ENCODE measurements around the gene ITGA3.

The ITGA3 gene

DNA sequence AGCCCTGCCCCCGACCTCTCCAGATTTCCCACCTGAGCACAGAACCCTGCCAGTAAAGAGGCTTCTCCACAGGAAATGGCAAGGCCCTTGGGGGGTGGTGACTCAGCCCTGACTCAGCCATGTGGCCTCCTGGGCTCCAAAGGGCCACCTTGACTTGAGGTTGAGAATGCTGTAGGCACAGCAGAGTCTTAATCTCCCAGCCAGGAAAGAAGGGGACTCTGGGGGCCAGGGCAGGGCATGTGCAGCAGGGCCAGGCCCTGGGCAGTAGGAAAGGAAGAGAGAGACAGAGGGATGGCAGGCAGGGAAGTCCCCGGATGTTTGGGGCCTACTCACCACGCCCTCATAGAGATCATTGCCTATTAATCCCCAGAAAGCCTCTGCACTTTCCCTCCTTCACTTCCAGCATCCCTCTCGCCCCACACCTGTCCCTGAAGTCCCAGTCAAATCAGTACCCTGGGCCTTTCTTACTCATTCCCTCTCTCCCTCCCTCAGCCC lies 4.8 kb upstream of the ITGA3 start:
- H3K4me1 ChIP-seq (ENCODE audit: low read depth, poor library complexity, severe bottlenecking), result peaks cover 16% of the 10 kb centered on the region
- no peaks in the 10 kb centered on the region for H4K20me1 ChIP-seq (ENCODE audit: insufficient read depth)
- H3K27ac ChIP-seq, result no peak overlapping the region
- no peak overlapping the region for H3K4me2 ChIP-seq
- peak overlapping the region; percentile 11; the same call in 1 of the 2 replicates for H2AFZ ChIP-seq (ENCODE audit: low read depth)
- no peaks in the 10 kb centered on the region for H3K36me3 ChIP-seq (ENCODE audit: insufficient read depth)
- peaks cover 19% of the 10 kb centered on the region; the same call in 1 of the 2 replicates for H3K27me3 ChIP-seq (ENCODE audit: insufficient read depth, low read depth)
- H3K4me3 ChIP-seq (IDR thresholded peaks at IDR 0.05; ENCODE audit: insufficient read depth, low read depth, low read length), result no peak overlapping the region
- H3K79me2 ChIP-seq (ENCODE audit: insufficient read depth, low read depth), result no peaks in the 10 kb centered on the region
- H3K9ac ChIP-seq, result no peak overlapping the region
- TF ChIP-seq CTCF (conservative IDR thresholded peaks at IDR 0.05; ENCODE audit: low read depth, low read length), result no peak

GRCh38 chr17:50051606-50052005 lies 4.3 kb upstream of the ITGA3 start:
- Histone ChIP-seq H3K4me2 (no peak overlapping the region), H3K27ac (no peak overlapping the region), H3K4me3 (IDR thresholded peaks at IDR 0.05; ENCODE audit: insufficient read depth, low read depth, low read length) (no peak overlapping the region), H3K27me3 (ENCODE audit: insufficient read depth, low read depth) (peaks cover 19% of the 10 kb centered on the region; the same call in 1 of the 2 replicates), H3K79me2 (ENCODE audit: insufficient read depth, low read depth) (no peaks in the 10 kb centered on the region), H3K4me1 (ENCODE audit: low read depth, poor library complexity, severe bottlenecking) (peaks cover 19% of the 10 kb centered on the region), H3K9ac (no peak overlapping the region), H4K20me1 (ENCODE audit: insufficient read depth) (no peaks in the 10 kb centered on the region), H2AFZ (ENCODE audit: low read depth) (peak overlapping the region; percentile 11; the same call in 1 of the 2 replicates), H3K36me3 (ENCODE audit: insufficient read depth) (no peaks in the 10 kb centered on the region)
- TF ChIP-seq CTCF (conservative IDR thresholded peaks at IDR 0.05; ENCODE audit: low read depth, low read length), result no peak

DNA sequence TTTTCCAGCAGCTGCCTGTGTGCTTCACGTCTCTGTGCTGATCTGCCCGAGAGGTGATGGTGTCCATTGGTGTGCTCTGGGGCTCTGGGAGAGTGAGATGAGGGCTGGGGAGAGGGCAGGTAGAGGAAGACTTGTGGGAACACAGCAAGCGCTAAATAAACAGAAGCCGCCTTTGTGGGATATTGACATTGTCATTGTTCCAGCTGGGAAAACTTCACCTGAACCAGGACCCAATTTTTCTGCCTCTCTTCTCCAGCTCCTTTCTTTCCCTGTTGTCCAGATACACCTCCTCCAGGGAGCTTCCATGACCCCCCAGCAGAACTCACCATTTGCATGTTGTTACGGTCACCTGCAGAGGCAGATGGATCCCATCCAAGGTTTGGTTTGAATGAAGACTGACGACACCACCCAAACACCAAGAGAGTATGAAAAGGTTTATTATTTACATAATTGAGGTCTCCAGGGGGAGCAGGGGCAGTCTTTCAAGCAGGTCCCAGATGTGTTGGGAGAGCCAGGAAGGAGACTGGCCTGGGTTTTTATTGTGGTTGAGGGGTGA lies 3.6 kb upstream of the ITGA3 start:
- TF ChIP-seq CTCF (conservative IDR thresholded peaks at IDR 0.05; ENCODE audit: low read depth, low read length), result no peak
- H3K79me2 ChIP-seq (ENCODE audit: insufficient read depth, low read depth), result no peaks in the 10 kb centered on the region
- H3K9ac ChIP-seq, result no peak overlapping the region
- no peaks in the 10 kb centered on the region for H3K36me3 ChIP-seq (ENCODE audit: insufficient read depth)
- peaks cover 23% of the 10 kb centered on the region for H3K4me1 ChIP-seq (ENCODE audit: low read depth, poor library complexity, severe bottlenecking)
- H3K4me2 ChIP-seq, result no peak overlapping the region
- no peaks in the 10 kb centered on the region for H4K20me1 ChIP-seq (ENCODE audit: insufficient read depth)
- H3K27me3 ChIP-seq (ENCODE audit: insufficient read depth, low read depth), result peaks cover 19% of the 10 kb centered on the region; the same call in 1 of the 2 replicates
- no peak overlapping the region for H3K27ac ChIP-seq
- H3K4me3 ChIP-seq (IDR thresholded peaks at IDR 0.05; ENCODE audit: insufficient read depth, low read depth, low read length), result no peak overlapping the region
- H2AFZ ChIP-seq (ENCODE audit: low read depth), result no peak overlapping the region

GRCh38 chr17:50052822-50053653 lies 2.9 kb upstream of the ITGA3 start:
- no peak overlapping the region for H3K27ac ChIP-seq
- H3K4me1 ChIP-seq (ENCODE audit: low read depth, poor library complexity, severe bottlenecking), result peaks cover 23% of the 10 kb centered on the region
- TF ChIP-seq CTCF (conservative IDR thresholded peaks at IDR 0.05; ENCODE audit: low read depth, low read length), result no peak
- H3K79me2 ChIP-seq (ENCODE audit: insufficient read depth, low read depth), result no peaks in the 10 kb centered on the region
- H3K36me3 ChIP-seq (ENCODE audit: insufficient read depth), result no peaks in the 10 kb centered on the region
- H2AFZ ChIP-seq (ENCODE audit: low read depth), result no peak overlapping the region
- H3K4me2 ChIP-seq, result no peak overlapping the region
- peaks cover 16% of the 10 kb centered on the region; the same call in 1 of the 2 replicates for H3K27me3 ChIP-seq (ENCODE audit: insufficient read depth, low read depth)
- H3K9ac ChIP-seq, result no peak overlapping the region
- no peak overlapping the region for H3K4me3 ChIP-seq (IDR thresholded peaks at IDR 0.05; ENCODE audit: insufficient read depth, low read depth, low read length)
- no peaks in the 10 kb centered on the region for H4K20me1 ChIP-seq (ENCODE audit: insufficient read depth)
